Endothelial cell (in vitro differentiated cells): ENCODE results near the gene NRG2. TPM values are rescaled to one million over a fixed set of nuclear protein-coding genes. Genes with fewer than 3 reads are reported as not detected.

Experiments
- DNase-seq: peaks from one replicate; pipeline ENCODE4 v3.0.0; 2021; ENCODE audit warnings: low spot score
- H3K27ac Mint-ChIP-seq: one replicate; pipeline ENCODE4 v1.8.0; 2021; ENCODE audit warnings: mixed read lengths, inconsistent platforms; ENCODE audit not compliant: unreplicated experiment
- H3K27me3 Mint-ChIP-seq: one replicate; pipeline ENCODE4 v1.8.0; 2021; ENCODE audit warnings: mild to moderate bottlenecking, moderate library complexity, mixed read lengths, inconsistent platforms; ENCODE audit not compliant: unreplicated experiment
- H3K36me3 Mint-ChIP-seq: one replicate; pipeline ENCODE4 v1.8.0; 2021; ENCODE audit warnings: mild to moderate bottlenecking, low read depth, mixed read lengths, inconsistent platforms; ENCODE audit not compliant: unreplicated experiment
- H3K4me1 Mint-ChIP-seq: one replicate; pipeline ENCODE4 v1.8.0; 2021; ENCODE audit warnings: mild to moderate bottlenecking, mixed read lengths, inconsistent platforms; ENCODE audit not compliant: unreplicated experiment
- H3K4me3 Mint-ChIP-seq: one replicate; pipeline ENCODE4 v1.8.0; 2021; ENCODE audit warnings: mild to moderate bottlenecking, mixed read lengths, inconsistent platforms; ENCODE audit not compliant: unreplicated experiment
- H3K9me3 Mint-ChIP-seq: one replicate; pipeline ENCODE4 v1.8.0; 2021; ENCODE audit warnings: mixed read lengths, inconsistent platforms; ENCODE audit not compliant: unreplicated experiment
- CTCF ChIP-seq: fragments of 200-600 bp; sonication (generic); IDR thresholded peaks from one replicate; pipeline ENCODE4 v1.5.0; 2021; ENCODE audit warnings: antibody characterized with exemption; ENCODE audit not compliant: unreplicated experiment
- total RNA-seq: library from RNA; stranded (reverse); fragmentation: NEBNext Ultra II Directional; extraction: Animal tissue kit (Norgen Biotek cat#: 25700); gene quantifications from one replicate; pipeline ENCODE4 v1.2.1, GENCODE V29; 2021; ENCODE audit not compliant: unreplicated experiment

Gene NRG2
- total RNA-seq, 1 donor from 2014 or later: not detected

DNA sequence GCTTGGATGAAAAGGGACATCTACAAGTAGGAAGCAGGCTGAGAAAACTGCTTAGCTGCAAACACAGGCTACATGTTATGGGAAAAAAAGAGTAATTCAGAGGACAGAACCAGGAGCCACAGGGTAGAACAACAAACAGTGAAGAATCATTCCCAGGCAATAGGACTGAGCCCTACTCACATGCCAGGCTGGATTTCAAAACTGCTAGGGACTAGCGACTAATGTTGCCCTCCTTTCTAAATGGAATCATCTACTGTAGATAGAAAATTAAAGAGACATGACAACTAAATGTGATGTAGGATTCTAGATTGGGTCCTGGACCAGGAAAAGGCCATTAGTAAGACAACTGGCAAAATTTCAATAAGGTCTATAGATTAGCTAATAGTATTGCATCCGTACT lies 15.3 kb downstream of the NRG2 start:
- Mint-ChIP-seq H3K27ac (no peak overlapping the region), H3K4me1 (peaks cover 5% of the 10 kb centered on the region), H3K9me3 (no peaks in the 10 kb centered on the region), H3K4me3 (no peak overlapping the region), H3K27me3 (no peaks in the 10 kb centered on the region), H3K36me3 (no peaks in the 10 kb centered on the region)
- no peak for TF ChIP-seq CTCF
- DNase-seq: no peak

DNA sequence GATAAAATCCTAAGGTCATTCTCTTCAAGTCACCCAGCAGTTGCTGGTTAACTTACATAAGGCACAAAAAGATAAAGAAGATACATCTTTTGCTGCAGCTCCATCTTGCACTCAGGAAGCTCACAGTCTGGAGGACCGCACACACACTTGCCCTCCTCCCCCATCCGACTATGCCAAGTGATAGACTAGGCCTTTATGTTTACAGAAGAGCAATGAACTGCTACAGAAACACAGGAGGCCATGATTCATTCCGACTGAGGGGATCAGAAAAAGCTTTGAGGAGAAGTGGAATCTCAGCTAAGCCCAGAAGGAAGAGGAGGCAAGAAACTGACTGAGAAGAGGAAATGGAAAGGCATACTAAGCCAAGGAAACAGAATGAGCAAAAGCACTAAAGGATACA lies 17.4 kb downstream of the NRG2 start:
- Mint-ChIP-seq H3K9me3 (no peaks in the 10 kb centered on the region), H3K27ac (no peak overlapping the region), H3K4me1 (peaks cover 5% of the 10 kb centered on the region), H3K4me3 (no peak overlapping the region), H3K27me3 (no peaks in the 10 kb centered on the region), H3K36me3 (no peaks in the 10 kb centered on the region)
- no peak for DNase-seq
- TF ChIP-seq CTCF: no peak

- DNase-seq: no peak
- Mint-ChIP-seq H3K36me3 (no peaks in the 10 kb centered on the region), H3K27me3 (no peaks in the 10 kb centered on the region), H3K9me3 (no peaks in the 10 kb centered on the region), H3K27ac (no peak overlapping the region), H3K4me3 (no peak overlapping the region), H3K4me1 (peaks cover 5% of the 10 kb centered on the region)
- no peak for TF ChIP-seq CTCF
Observed at GRCh38 chr5:140024928-140025327, 18.2 kb downstream of the NRG2 start.

DNA sequence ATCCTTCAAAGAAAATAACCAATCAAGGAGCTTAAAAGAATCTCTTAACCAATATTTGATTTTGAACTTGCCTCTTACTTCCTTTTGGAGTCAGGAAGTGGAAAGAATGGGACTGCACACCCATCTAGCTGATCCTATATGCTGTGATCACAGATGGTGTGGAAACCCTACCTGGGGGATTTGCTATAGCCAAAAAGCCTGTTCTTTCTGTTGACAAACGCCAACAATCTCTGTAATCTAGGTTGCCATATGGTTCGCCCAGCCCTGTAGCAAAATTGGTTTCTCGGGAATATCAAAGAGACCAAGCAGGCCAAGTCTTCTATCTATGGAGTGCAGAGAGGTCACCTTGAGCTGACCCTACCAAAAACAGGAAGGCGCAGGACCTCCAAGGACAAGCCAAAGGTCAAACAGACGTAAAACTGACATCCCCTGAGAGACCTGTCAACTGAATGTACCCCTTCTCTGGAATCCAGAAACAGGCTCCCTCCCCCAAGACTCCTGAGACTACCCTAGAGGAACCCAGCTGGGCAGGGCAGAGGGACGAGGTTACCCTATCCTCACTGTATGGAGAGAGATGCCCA lies 19.4 kb downstream of the NRG2 start:
- H3K27me3 Mint-ChIP-seq: no peaks in the 10 kb centered on the region
- no peak overlapping the region for H3K4me3 Mint-ChIP-seq
- H3K36me3 Mint-ChIP-seq: no peaks in the 10 kb centered on the region
- H3K27ac Mint-ChIP-seq: no peak overlapping the region
- no peak for TF ChIP-seq CTCF
- no peak for DNase-seq
- no peaks in the 10 kb centered on the region for H3K9me3 Mint-ChIP-seq
- H3K4me1 Mint-ChIP-seq: peaks cover 5% of the 10 kb centered on the region

DNA sequence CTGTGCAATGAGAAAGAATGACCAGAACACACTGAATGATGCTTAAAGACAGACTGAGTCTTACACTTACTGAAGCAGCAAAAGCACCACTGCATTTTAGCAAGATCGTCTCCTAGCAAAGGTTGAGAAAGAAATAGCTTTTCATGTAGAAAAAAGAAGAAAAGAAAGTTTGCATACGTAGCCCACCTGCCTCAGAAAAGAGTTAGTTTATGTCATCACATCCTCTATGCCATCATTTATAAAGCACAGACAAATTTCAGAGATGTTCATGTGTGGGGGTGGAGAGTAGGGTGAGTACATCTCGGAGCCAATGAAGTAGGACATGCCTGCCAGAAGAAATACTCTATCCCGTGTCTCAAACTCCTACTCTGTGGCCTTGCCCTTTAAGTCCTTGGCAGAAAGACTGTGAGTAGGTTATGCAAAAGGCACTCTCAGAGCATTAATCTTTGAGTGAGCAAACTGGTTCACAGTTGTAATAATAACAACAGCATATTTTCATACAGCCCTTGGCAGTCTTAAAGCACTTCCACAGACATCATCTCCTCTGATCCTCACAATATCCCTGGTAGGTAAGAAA lies 22.4 kb downstream of the NRG2 start:
- Mint-ChIP-seq H3K27ac (no peak overlapping the region), H3K36me3 (no peaks in the 10 kb centered on the region), H3K27me3 (no peaks in the 10 kb centered on the region), H3K4me1 (peaks cover under 1% of the 10 kb centered on the region), H3K9me3 (no peaks in the 10 kb centered on the region), H3K4me3 (no peak overlapping the region)
- TF ChIP-seq CTCF: no peak
- DNase-seq: no peak
